GM12874 (cell line): ENCODE results near the gene GDPD5.

Experiments
- CTCF ChIP-seq: IDR thresholded peaks from 2 replicates; pipeline ENCODE4 v1.5.1; 2011; ENCODE audit warnings: low read depth, mild to moderate bottlenecking, control low read depth, low read length, moderate library complexity; ENCODE audit not compliant: insufficient read depth

The GDPD5 gene

GRCh38 chr11:75474240-75474639, 51.5 kb downstream of the GDPD5 start:
- no peak for TF ChIP-seq CTCF

GRCh38 chr11:75473684-75474083, 52.1 kb downstream of the GDPD5 start:
- no peak for TF ChIP-seq CTCF

GRCh38 chr11:75472081-75472732, 53.5 kb downstream of the GDPD5 start:
- no peak for TF ChIP-seq CTCF

GRCh38 chr11:75471176-75471973, 54.4 kb downstream of the GDPD5 start:
- no peak for TF ChIP-seq CTCF

GRCh38 chr11:75470476-75471080, 55.2 kb downstream of the GDPD5 start:
- TF ChIP-seq CTCF = no peak

- no peak for TF ChIP-seq CTCF
Observed at GRCh38 chr11:75469785-75470405, 55.8 kb downstream of the GDPD5 start.
